LNCaP clone FGC (cell line): ENCODE results near the gene TESK2.

Experiments used
- DNase-seq: peaks from one replicate; pipeline ENCODE4 v3.0.0-alpha.2; 2011; ENCODE audit warnings: low read depth
- H3K4me3 ChIP-seq: 2 replicates; pipeline ENCODE4 v1.5.1; 2011; ENCODE audit warnings: mild to moderate bottlenecking, low read depth, low read length, control low read depth
- CTCF ChIP-seq: IDR thresholded peaks from 2 replicates; pipeline ENCODE4 v1.5.1; 2012; ENCODE audit warnings: mild to moderate bottlenecking; ENCODE audit not compliant: control insufficient read depth, insufficient read depth; ENCODE audit errors: extremely low read depth

The TESK2 gene

DNA sequence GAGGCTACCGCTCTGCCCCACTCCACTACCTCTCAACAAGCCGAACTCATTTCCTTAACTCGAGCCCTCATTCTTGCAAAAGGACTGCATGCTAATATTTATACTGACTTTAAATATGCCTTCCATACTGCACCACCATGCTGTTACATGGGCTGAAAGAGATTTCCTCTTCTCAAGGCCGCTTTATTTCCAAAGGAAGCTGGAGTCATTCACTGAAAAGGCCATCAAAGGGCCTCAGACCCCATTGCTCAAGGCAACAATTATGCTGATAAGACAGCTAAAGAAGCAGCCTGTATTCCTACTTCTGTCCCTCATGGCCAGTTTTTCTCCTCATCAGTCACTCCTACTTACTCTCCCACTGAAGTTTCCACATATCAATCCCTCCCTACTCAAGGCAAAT, 171.2 kb downstream of the TESK2 start:
- no peak for TF ChIP-seq CTCF
- H3K4me3 ChIP-seq: no peak overlapping the region
- no peak for DNase-seq

DNA sequence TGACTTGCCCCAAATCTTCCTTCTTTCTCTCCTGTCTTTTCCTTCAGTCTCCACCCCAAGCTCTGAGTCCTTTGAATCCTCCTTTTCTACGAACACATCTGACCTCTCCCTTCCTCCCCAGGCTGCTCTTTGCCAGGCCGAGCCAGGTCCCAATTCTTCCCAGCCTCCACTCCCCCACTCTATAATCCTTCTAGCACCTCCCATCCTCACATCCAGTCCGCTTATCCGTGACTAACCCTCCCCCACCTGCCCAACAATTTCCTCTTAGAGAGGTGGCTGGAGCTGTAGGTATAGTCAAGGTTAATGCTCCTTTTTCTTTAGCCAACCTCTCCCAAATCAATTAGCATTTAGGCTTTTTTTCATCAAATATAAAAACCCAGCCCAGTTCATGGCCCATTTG, 173.8 kb downstream of the TESK2 start:
- no peak for TF ChIP-seq CTCF
- no peak for DNase-seq
- H3K4me3 ChIP-seq: no peak overlapping the region

- H3K4me3 ChIP-seq: no peak overlapping the region
- DNase-seq: peak; percentile 57
- TF ChIP-seq CTCF: no peak
Observed at GRCh38 chr1:45314266-45314665, 176.7 kb downstream of the TESK2 start.

DNA sequence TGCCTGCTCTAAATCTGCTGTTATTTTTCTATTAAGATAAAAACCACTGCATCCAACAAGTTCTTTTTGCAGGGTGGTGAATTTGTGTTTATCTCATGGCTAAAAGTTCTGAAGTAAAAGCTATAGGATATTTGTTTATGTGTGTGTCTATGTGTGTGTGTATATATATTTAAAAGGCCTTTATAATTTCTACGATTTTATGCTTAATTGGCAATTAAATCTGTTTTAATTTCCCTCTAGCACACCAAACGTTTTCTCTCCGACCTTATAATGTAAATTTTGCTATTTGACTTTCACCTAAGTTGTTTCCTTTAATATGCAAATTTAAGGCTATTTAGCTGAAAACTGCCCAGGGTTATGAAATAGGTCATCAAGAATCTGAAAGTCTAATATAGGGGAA, 184.1 kb downstream of the TESK2 start:
- DNase-seq: no peak
- no peak for TF ChIP-seq CTCF
- no peak overlapping the region for H3K4me3 ChIP-seq

DNA sequence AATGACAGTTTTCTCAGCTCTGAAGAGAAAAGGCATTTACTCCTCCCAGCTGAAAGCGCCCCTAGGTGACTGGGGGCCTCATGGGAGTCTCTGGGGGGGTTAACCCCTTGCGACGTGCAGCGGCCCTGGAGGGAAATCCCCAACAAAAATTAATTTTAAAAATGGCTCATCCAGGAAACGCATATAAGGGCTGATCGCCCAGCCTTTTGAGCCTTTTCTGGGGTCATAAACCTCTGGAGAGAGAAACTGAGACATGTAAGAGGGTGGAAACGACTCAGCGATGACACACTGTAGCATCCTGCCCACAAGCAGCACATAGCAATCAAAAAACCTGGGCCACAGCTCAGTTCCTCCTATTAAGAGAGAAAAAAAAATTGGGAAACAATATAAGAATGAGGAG, 184.6 kb downstream of the TESK2 start:
- DNase-seq: no peak
- no peak for TF ChIP-seq CTCF
- H3K4me3 ChIP-seq: no peak overlapping the region

DNA sequence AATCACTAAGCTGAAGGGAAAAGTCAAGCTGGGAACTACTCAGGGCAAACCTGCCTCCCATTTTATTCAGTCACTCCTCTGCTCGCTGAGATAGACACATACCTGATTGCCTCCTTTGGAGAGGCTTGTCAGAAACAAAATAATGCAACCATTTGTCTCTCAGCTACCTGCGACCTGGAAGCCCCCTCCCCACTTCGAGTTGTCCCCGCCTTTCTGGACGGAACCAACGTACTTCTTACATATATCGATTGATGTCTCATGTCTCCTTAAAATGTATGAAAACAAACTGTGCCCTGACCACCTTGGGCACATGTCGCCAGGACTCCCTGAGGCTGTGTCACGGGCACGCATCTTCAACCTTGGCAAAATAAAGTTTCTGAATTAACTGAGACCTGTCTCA, 185.7 kb downstream of the TESK2 start:
- no peak overlapping the region for H3K4me3 ChIP-seq
- no peak for TF ChIP-seq CTCF
- DNase-seq: no peak

DNA sequence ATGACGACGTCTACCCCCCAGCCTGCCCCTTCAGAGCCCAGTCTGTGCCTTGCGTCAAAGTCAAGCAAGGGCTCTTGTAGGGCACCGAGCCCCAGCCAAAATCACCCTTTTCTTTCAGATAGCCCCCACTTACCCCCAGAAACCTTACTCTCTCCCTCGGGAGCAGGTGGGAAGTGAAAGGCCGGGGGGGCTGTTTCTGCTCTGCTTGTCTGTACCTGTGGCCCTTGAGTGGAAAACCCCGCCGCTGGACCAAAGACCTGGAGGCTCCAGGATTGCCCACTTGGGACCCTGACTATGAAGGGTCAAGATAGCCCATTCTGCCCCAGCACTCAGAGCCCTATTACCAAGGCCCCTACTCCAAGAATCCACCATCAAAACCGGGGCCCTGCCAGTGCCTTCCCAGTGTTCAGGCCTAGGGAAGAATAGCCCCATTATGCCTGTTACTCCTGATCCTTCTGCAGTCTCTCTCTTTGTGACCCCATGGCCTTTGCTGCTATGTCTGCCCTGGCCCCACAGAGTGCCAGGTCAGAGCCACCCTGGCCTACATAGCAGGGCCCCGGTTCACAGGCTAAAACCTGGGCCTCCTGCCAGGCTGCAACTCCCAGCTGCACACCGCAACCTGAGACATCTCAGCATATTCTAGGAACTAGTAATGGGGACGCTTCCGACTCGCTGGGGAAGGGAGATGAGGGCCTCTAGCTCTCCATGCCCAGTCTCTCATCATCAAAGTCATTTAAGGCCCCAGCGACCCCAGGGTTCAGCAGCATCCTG, 186.5 kb downstream of the TESK2 start:
- peak overlapping the region; percentile 73 for H3K4me3 ChIP-seq
- no peak for DNase-seq
- TF ChIP-seq CTCF: no peak
